Natural killer cell (primary cell): ENCODE results near the gene CRLF3. TPM values are rescaled to one million over a fixed set of nuclear protein-coding genes. Genes with fewer than 3 reads are reported as not detected.
"Not testable (repeated sequence)": the region's sequence is repeated elsewhere in the genome, so short reads cannot be mapped to it uniquely, and the experiment has no call there.

ENCODE experiments used
- ATAC-seq, 3 donors: fragments of 150-1000 bp in 2 of 3; fragments of 200-7000 bp in 1 of 3; cut with Tn5 transposase; 1 replicate in 1 of 3; 2 replicates in 2 of 3; pipeline ENCODE4 v1.10.0; 2021; ENCODE audit warnings: mild to moderate bottlenecking in 2 of 3, moderate library complexity in 2 of 3
- DNase-seq, 2 donors: peaks; one replicate each; pipeline versions ENCODE4 v3.0.0 to v3.0.0-alpha.2; 2013 to 2021; ENCODE audit warnings: mixed read lengths in 1 of 2
- H3K27ac ChIP-seq: one replicate; pipeline ENCODE4 v1.5.1; 2013; ENCODE audit warnings: mild to moderate bottlenecking, low read length
- H3K27me3 ChIP-seq: one replicate; pipeline ENCODE4 v1.6.1; 2013; ENCODE audit warnings: low read length; ENCODE audit not compliant: control insufficient read depth, insufficient read depth
- H3K36me3 ChIP-seq: one replicate; pipeline ENCODE4 v1.6.1; 2013; ENCODE audit warnings: low read length; ENCODE audit not compliant: control insufficient read depth, insufficient read depth
- H3K4me1 ChIP-seq: one replicate; pipeline ENCODE4 v1.6.1; 2013; ENCODE audit warnings: low read length; ENCODE audit not compliant: control insufficient read depth, insufficient read depth
- H3K4me3 ChIP-seq: one replicate; pipeline ENCODE4 v1.5.1; 2013; ENCODE audit warnings: low read length
- H3K9me3 ChIP-seq: one replicate; pipeline ENCODE4 v1.6.1; 2013; ENCODE audit warnings: low read length; ENCODE audit not compliant: control insufficient read depth, insufficient read depth
- H3K27ac Mint-ChIP-seq, 2 donors: one replicate each; pipeline ENCODE4 v1.8.0; 2022; ENCODE audit warnings: mild to moderate bottlenecking in 2 of 2, mixed read lengths in 2 of 2, moderate library complexity in 1 of 2
- H3K27me3 Mint-ChIP-seq, 2 donors: one replicate each; pipeline ENCODE4 v1.8.0; 2022; ENCODE audit warnings: low read depth in 2 of 2, mixed read lengths in 2 of 2
- H3K36me3 Mint-ChIP-seq: one replicate; pipeline ENCODE4 v1.8.0; 2022; ENCODE audit warnings: mixed read lengths
- H3K4me1 Mint-ChIP-seq, 2 donors: one replicate each; pipeline ENCODE4 v1.8.0; 2022; ENCODE audit warnings: mixed read lengths in 2 of 2
- H3K4me3 Mint-ChIP-seq: one replicate; pipeline ENCODE4 v1.8.0; 2022; ENCODE audit warnings: mild to moderate bottlenecking, moderate library complexity, mixed read lengths
- H3K9me3 Mint-ChIP-seq, 2 donors: one replicate each; pipeline ENCODE4 v1.8.0; 2022; ENCODE audit warnings: mixed read lengths in 2 of 2
- WGBS: methylation state at CpG from one replicate; pipeline ENCODE4 v1.1.7; 2013; ENCODE audit warnings: missing lambda C conversion rate; ENCODE audit not compliant: insufficient coverage; 5-methylcytosine and 5-hydroxymethylcytosine counted together
- intact Hi-C: fragments of 100-400 bp; cut with micrococcal nuclease; formaldehyde crosslinking; loops from one replicate; pipeline ENCODE4 v1.14.2; 2022
- total RNA-seq, 4 donors: library from RNA; stranded (reverse); fragments of 120-200 nt in 1 of 4; gene quantifications; one replicate each; pipeline versions ENCODE4 v1.2.3 to v1.2.4, GENCODE V29; 2013 to 2022

Gene CRLF3
- total RNA-seq, 3 donors from 2014 or later (not counting 1 experiment from before 2014, with no cell fraction given): 49.0 to 89.0 (median 62.2) TPM

DNA sequence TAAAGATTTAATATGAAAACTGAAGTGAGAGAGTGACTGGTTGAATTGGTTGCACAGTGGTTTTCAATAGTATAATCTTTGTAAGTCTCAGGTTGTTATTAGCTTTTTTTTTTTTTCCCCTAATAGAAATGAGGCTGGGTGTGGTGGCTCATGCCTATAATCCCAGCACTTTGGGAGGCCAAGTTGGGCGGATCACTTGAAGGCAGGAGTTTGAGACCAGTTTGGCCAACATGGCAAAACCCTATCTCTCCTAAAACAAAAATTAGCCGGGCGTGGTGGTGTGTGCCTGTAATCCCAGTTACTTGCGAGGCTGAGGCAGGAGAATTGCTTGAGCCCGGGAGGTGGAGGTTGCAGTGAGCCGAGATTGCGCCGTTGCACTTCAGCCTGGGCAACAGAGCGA, 89.3 kb downstream of the CRLF3 start:
- H3K27ac ChIP-seq, H3K9me3 Mint-ChIP-seq, ATAC-seq, H3K27me3 Mint-ChIP-seq, H3K36me3 Mint-ChIP-seq, H3K27me3 ChIP-seq, H3K36me3 ChIP-seq, intact Hi-C loops, DNase-seq, H3K4me1 ChIP-seq, H3K27ac Mint-ChIP-seq, H3K4me3 ChIP-seq, H3K9me3 ChIP-seq, H3K4me3 Mint-ChIP-seq: not testable (repeated sequence)
- 100% methylated on average over 5 of the region's 9 CpGs for WGBS
- peaks cover 23 to 24% of the 10 kb centered on the region in 2 donors for H3K4me1 Mint-ChIP-seq

DNA sequence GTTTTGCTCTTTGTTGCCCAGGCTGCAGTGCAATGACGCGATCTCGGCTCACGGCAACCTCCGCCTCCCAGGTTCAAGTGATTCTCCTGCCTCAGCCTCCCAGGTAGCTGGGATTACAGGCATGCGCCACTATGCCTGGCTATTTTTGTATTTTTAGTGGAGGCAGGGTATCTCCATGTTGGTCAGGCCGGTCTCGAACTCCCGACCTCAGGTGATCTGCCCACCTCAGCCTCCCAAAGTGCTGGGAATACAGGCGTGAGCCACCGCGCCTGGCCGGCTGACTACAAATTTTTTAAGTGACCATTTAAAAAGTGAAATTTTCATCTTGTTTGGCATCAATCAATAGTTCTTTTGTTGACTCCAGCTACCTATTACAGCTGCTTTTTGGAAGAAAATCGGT, 90.3 kb downstream of the CRLF3 start:
- not testable (repeated sequence) for ATAC-seq, H3K4me1 ChIP-seq, H3K4me3 Mint-ChIP-seq, H3K9me3 ChIP-seq, H3K27me3 ChIP-seq, H3K36me3 Mint-ChIP-seq, DNase-seq, H3K27me3 Mint-ChIP-seq, H3K36me3 ChIP-seq, H3K4me3 ChIP-seq, H3K27ac ChIP-seq, H3K9me3 Mint-ChIP-seq, H3K27ac Mint-ChIP-seq
- WGBS: 96% methylated on average over 13 of the region's 14 CpGs
- intact Hi-C loops: loop anchor here (5.0 kb wide), 1 partner anchor 88 kb away; the partner anchor contains the start of gene CRLF3
- H3K4me1 Mint-ChIP-seq: peaks cover 22 to 24% of the 10 kb centered on the region in 2 donors

Other genes with a start within 250 kb of the CRLF3 start
- gene ATAD5, start 7.3 kb upstream of the CRLF3 start, total RNA-seq: 1 to 10 TPM; 5.5 to 6.6 (median 5.6) TPM
- 10 to 100 TPM in 2 of 3 donors, 1 to 10 TPM in 1; 6.3 to 12.9 (median 10.5) TPM for gene TEFM, start 81.5 kb upstream of the CRLF3 start, total RNA-seq
- gene ADAP2, start 97.3 kb upstream of the CRLF3 start, total RNA-seq: 1 to 10 TPM; 2.6 to 6.6 (median 2.9) TPM
- gene RNF135, start 146.3 kb upstream of the CRLF3 start, total RNA-seq: 10 to 100 TPM in 2 of 3 donors, 1 to 10 TPM in 1; 8.8 to 13.5 (median 11.7) TPM